ENCODE data around the gene CACNA1E. TPM values are rescaled to one million over a fixed set of nuclear protein-coding genes. Genes with fewer than 3 reads are reported as not detected.

The CACNA1E gene
- total RNA-seq, 1 donor from 2014 or later = not detected

GRCh38 chr1:181812208-181812607, 328.9 kb downstream of the CACNA1E start:
- no peak for DNase-seq (ENCODE audit: extremely low spot score in 2 of 2)
- intact Hi-C loops (cut with DNase I) = no loop called here

GRCh38 chr1:181813266-181813665, 329.9 kb downstream of the CACNA1E start:
- Histone ChIP-seq H3K27me3 (no peaks in the 10 kb centered on the region), H3K27ac (no peak overlapping the region), H3K4me1 (no peaks in the 10 kb centered on the region), H3K4me3 (no peak overlapping the region), H3K9me3 (no peaks in the 10 kb centered on the region), H3K36me3 (no peaks in the 10 kb centered on the region)
- no peak for TF ChIP-seq POLR2AphosphoS5 (IDR thresholded peaks at IDR 0.05; ENCODE audit: insufficient read depth in 1 of 2, low read depth in 1 of 2)
- TF ChIP-seq CTCF (IDR thresholded peaks at IDR 0.05) = no peak
- no peak for TF ChIP-seq POLR2A (IDR thresholded peaks at IDR 0.05)
- no peak for DNase-seq (ENCODE audit: extremely low spot score in 2 of 2)
- intact Hi-C loops (cut with DNase I) = no loop called here

More at GRCh38 chr1:181812208-181812607, 328.9 kb downstream of the CACNA1E start:
- H3K4me1 ChIP-seq = no peaks in the 10 kb centered on the region
- H3K4me3 ChIP-seq = no peak overlapping the region
- H3K36me3 ChIP-seq = no peaks in the 10 kb centered on the region
- no peak overlapping the region for H3K27ac ChIP-seq
- no peaks in the 10 kb centered on the region for H3K9me3 ChIP-seq
- no peaks in the 10 kb centered on the region for H3K27me3 ChIP-seq
- TF ChIP-seq POLR2AphosphoS5 (IDR thresholded peaks at IDR 0.05; ENCODE audit: insufficient read depth in 1 of 2, low read depth in 1 of 2) = no peak
- no peak for TF ChIP-seq POLR2A (IDR thresholded peaks at IDR 0.05)
- no peak for TF ChIP-seq CTCF (IDR thresholded peaks at IDR 0.05)

- no peaks in the 10 kb centered on the region for H3K36me3 ChIP-seq
- no peaks in the 10 kb centered on the region for H3K27me3 ChIP-seq
- H3K9me3 ChIP-seq = no peaks in the 10 kb centered on the region
- intact Hi-C loops (cut with DNase I) = no loop called here
- no peaks in the 10 kb centered on the region for H3K4me1 ChIP-seq
- DNase-seq (ENCODE audit: extremely low spot score in 2 of 2) = no peak
- no peak for TF ChIP-seq POLR2A (IDR thresholded peaks at IDR 0.05)
- H3K4me3 ChIP-seq = no peak overlapping the region
- no peak overlapping the region for H3K27ac ChIP-seq
Measured at GRCh38 chr1:181816608-181817007, 333.3 kb downstream of the CACNA1E start.

GRCh38 chr1:181817091-181817490, 333.8 kb downstream of the CACNA1E start:
- Histone ChIP-seq H3K4me3 (no peak overlapping the region), H3K36me3 (no peaks in the 10 kb centered on the region), H3K27ac (no peak overlapping the region), H3K4me1 (no peaks in the 10 kb centered on the region), H3K9me3 (no peaks in the 10 kb centered on the region), H3K27me3 (no peaks in the 10 kb centered on the region)
- intact Hi-C loops (cut with DNase I) = no loop called here
- DNase-seq (ENCODE audit: extremely low spot score in 2 of 2) = no peak
- TF ChIP-seq POLR2A (IDR thresholded peaks at IDR 0.05) = no peak
- TF ChIP-seq CTCF (IDR thresholded peaks at IDR 0.05) = no peak
- TF ChIP-seq POLR2AphosphoS5 (IDR thresholded peaks at IDR 0.05; ENCODE audit: insufficient read depth in 1 of 2, low read depth in 1 of 2) = no peak

GRCh38 chr1:181818459-181818858, 335.1 kb downstream of the CACNA1E start:
- no peak for TF ChIP-seq CTCF (IDR thresholded peaks at IDR 0.05)
- TF ChIP-seq POLR2A (IDR thresholded peaks at IDR 0.05) = no peak
- no peak for TF ChIP-seq POLR2AphosphoS5 (IDR thresholded peaks at IDR 0.05; ENCODE audit: insufficient read depth in 1 of 2, low read depth in 1 of 2)
- Histone ChIP-seq H3K27me3 (no peaks in the 10 kb centered on the region), H3K4me3 (no peak overlapping the region), H3K27ac (no peak overlapping the region), H3K9me3 (no peaks in the 10 kb centered on the region), H3K4me1 (no peaks in the 10 kb centered on the region), H3K36me3 (no peaks in the 10 kb centered on the region)
- intact Hi-C loops (cut with DNase I) = no loop called here
- DNase-seq (ENCODE audit: extremely low spot score in 2 of 2) = no peak

GRCh38 chr1:181818943-181819342, 335.6 kb downstream of the CACNA1E start:
- Histone ChIP-seq H3K4me3 (no peak overlapping the region), H3K27me3 (no peaks in the 10 kb centered on the region), H3K4me1 (no peaks in the 10 kb centered on the region), H3K36me3 (no peaks in the 10 kb centered on the region), H3K27ac (no peak overlapping the region), H3K9me3 (no peaks in the 10 kb centered on the region)
- intact Hi-C loops (cut with DNase I) = no loop called here
- DNase-seq (ENCODE audit: extremely low spot score in 2 of 2) = no peak
- TF ChIP-seq POLR2AphosphoS5 (IDR thresholded peaks at IDR 0.05; ENCODE audit: insufficient read depth in 1 of 2, low read depth in 1 of 2) (no peak), CTCF (IDR thresholded peaks at IDR 0.05) (no peak), POLR2A (IDR thresholded peaks at IDR 0.05) (no peak)
